AG08395 (cell line): Measurements from ENCODE around the gene PPP6R2.
"Not testable (repeated sequence)": the region's sequence is repeated elsewhere in the genome, so short reads cannot be mapped to it uniquely, and the experiment has no call there.

Source experiments
- DNase-seq: peaks from one replicate; pipeline ENCODE4 v3.0.0; 2012; ENCODE audit warnings: mixed read lengths, low spot score

PPP6R2 gene

DNA sequence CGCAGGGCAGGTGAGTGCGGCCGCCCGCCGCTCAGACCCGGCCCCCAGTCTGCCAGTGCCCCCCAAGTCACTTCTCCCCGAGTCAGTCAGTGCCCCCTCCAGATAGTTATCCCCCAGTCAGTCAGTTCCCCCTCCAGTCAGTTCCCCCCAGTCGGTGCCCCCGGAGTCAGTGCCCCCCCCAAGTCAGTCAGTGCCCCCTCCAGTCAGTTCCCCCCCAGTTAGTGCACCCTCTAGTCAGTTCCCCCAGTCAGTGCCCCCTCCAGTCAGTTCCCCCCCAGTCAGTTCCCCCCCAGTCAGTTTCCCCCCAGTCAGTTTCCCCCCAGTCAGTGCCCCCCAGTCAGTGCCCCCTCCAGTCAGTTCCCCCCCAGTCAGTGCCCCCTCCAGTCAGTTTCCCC, 411 bp downstream of the PPP6R2 start:
- DNase-seq: no peak

- no peak for DNase-seq
Measured at GRCh38 chr22:50346470-50346869, 3.3 kb downstream of the PPP6R2 start.

- DNase-seq: no peak
Measured at GRCh38 chr22:50347157-50347556, 4.0 kb downstream of the PPP6R2 start.

- DNase-seq: no peak
Measured at GRCh38 chr22:50348058-50348457, 4.9 kb downstream of the PPP6R2 start.

DNA sequence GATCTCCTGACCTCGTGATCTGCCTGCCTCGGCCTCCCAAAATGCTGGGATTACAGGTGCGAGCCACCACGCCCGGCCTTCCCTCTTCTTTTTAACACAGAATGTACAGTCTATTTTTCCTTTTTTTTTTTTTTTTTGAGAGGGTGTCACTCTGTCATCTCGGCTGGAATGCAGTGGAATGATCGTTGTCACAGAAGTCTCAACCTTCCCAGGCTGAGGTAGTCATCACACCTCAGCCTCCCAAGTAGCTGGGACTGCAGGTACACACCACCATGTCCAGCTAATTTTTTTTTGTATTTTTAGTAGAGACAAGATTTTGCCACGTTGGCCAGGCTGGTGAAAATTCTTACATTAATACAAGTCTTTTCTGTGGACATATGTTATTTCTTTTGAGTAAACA, 13.1 kb downstream of the PPP6R2 start:
- DNase-seq: no peak

GRCh38 chr22:50357222-50357621, 14.1 kb downstream of the PPP6R2 start:
- DNase-seq: no peak

GRCh38 chr22:50357756-50358155, 14.6 kb downstream of the PPP6R2 start:
- DNase-seq: no peak

- no peak for DNase-seq
Measured at GRCh38 chr22:50360578-50360977, 17.5 kb downstream of the PPP6R2 start.

GRCh38 chr22:50361222-50361621, 18.1 kb downstream of the PPP6R2 start:
- no peak for DNase-seq

GRCh38 chr22:50361688-50362087, 18.6 kb downstream of the PPP6R2 start:
- DNase-seq: no peak

- no peak for DNase-seq
Measured at GRCh38 chr22:50363166-50363802, 20.2 kb downstream of the PPP6R2 start.

DNA sequence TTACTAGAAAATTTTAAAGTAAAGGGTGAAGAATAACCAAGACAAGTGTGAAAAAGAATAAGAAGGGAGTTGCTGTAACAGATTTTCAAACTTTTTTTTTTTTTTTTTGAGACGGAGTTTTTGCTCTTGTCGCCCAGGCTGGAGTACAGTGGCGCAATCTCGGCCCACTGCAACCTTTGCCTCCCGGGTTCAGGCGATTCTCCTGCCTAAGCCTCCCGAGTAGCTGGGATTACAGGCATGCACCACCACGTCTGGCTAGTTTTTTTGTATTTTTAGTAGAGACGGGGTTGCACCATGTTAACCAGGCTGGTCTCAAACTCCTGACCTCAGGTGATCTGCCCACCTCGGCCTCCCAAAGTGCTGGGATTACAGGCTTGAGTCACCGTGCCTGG, 20.7 kb downstream of the PPP6R2 start:
- DNase-seq: not testable (repeated sequence)

GRCh38 chr22:50367778-50368500, 24.8 kb downstream of the PPP6R2 start:
- no peak for DNase-seq

DNA sequence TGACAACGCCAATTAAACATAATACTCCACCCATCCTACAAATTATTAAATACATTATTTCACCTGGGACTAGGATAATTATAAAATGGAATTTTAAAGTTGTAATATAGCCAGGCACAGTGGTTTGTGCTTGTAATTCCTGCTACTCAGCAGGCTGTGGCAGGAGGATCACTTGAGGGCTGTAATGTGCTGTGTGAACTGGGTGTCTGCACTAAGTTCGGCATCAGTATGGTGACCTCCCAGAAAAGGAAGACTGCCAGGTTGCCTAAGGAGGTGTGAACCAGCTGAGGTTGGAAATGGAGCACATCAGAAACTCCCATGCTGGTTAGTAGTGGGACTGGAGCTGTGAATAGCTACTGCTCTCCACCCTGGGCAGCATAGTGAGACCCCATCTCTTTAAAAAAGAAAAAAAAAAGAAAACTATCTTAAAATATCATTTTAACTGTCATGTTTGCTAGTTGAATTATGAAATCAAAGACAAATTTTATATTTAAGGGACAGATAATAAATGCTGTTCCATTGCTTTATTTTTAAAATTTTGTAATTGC, 28.0 kb downstream of the PPP6R2 start:
- no peak for DNase-seq

DNA sequence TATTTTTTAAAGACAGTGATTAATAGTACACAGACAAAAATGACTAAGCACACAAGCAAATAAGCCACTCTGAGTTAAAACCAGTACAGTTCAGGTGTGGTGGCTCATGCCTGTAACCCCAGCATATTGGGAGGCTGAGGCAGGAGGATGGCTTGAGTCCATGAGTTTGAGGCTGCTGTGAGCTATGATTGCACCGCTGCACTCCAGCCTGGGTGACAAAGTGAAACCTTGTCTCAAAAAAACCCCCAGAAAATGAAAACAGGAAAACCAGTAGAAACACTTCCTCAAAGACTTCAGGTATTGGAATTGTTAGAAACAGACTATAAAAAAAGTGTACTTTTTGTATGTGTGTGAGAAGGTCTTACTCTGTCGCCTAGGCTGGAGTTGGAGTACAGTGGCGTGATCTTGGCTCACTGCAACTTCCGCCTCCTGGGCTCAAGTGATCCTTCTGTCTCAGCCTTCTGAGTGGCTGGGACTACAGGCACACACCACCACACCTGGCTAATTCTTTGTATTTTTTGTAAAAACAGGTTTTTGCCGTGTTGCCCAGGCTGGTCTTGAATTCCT, 33.0 kb downstream of the PPP6R2 start:
- DNase-seq: no peak

GRCh38 chr22:50381021-50381555, 38.0 kb downstream of the PPP6R2 start:
- DNase-seq: not testable (repeated sequence)

DNA sequence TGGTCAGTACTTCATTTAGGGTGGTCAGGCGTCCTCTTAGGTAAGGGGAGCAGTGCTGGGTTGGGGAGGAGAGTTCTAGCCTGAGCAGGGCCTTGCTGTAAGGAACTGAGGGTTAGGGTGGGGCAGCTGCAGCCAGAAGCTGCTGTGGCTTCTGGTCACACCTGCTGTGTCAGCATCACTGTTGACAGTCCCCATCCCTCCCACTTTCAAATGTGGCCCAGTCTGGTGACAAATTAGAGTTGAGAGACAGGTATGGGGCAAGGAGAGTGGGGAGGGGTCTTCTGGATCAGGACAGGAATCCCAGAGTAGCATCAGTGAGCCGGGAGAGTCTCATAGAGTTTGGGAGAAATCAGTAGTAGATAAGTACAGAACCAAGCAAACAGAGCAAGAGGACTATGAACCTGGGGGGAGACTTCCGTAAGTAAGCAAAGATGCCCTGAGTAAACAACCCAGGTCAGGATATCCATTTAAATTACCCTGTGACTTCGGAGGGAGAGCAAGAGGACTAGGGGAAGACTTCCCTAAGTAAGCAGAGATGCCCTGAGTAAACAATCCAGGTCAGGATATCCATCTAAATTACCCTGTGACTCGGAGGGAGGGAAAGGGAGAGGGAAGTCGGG, 53.7 kb downstream of the PPP6R2 start:
- no peak for DNase-seq

- not testable (repeated sequence) for DNase-seq
Measured at GRCh38 chr22:50397371-50398060, 54.4 kb downstream of the PPP6R2 start.

DNA sequence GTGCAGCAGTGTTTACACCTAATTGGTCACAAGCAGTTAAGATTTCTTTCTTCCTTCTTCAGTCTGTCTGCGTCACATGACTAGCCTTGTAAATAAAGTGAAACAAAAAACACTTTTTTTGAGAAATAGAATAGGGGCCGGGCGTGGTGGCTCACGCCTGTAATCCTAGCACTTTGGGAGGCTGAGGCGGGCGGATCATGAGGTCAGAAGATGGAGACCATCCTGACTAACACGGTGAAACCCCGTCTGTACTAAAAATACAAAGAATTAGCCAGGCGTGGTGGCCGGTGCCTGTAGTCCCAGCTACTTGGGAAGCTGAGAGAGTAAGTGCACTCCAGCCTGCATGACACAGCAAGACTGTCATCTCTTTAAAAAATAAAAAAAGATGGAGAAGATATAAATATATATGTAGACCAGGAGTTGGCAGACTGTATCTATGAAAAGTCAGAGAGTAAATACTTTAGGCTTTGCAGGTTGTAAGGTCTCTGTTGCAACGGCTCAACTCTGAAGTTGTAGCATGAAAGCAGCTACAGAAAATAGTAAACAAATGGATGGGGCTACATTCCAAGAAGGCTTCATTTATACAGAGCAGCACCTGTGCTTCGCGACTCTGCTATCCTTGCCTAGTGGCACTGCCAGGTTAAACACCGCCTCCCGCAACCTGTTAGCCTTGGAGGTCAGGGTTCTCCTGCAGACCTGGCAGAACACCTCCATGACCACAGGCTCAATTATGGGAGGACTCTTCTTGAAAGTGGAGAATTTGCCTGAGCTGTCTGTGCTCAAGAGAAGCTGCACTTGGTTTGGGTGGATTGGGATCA, 55.9 kb downstream of the PPP6R2 start:
- no peak for DNase-seq

GRCh38 chr22:50399751-50400331, 56.7 kb downstream of the PPP6R2 start:
- DNase-seq: peak; percentile 65

DNA sequence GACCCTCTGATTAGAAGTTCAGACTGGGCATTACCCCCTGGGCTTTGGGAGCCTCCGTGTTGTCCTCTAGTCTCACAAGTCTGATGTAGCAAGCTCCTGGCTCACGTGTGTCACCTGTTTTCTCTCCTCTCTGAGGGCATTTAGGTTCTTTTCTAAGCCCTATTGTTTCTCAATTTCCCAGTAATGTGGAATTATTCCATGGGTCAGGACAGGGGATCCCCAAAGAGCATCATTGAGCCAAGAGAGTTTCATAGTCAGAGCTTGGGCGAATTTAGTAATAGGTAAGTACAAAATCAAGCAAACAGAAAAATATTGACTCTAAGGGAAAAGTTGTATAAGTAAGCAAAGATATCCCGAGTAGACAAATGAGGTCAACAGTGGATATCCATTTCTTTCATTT, 57.3 kb downstream of the PPP6R2 start:
- no peak for DNase-seq
